Prostate gland (tissue), 2 donors: ENCODE results near the gene CNKSR3.

Source experiments
- POLR2A ChIP-seq: fragments of 450-650 bp; IDR thresholded peaks from one replicate; pipeline ENCODE4 v1.6.1; 2016; ENCODE audit warnings: antibody characterized with exemption, mild to moderate bottlenecking
- POLR2AphosphoS5 ChIP-seq: sonication (generic); formaldehyde crosslinking; IDR thresholded peaks from one replicate; pipeline ENCODE4 v1.6.1; 2017; ENCODE audit warnings: antibody characterized with exemption
- TF ChIP-seq, protein P1 (sequence below), 4 experiments: fragments of 200-600 bp in 2 of 4; fragments of 450-650 bp in 2 of 4; sonication (generic) in 2 of 4; IDR thresholded peaks; 1 replicate in 3 of 4; 2 replicates in 1 of 4; pipeline ENCODE4 v1.5.1; 2016 to 2019; ENCODE audit warnings: antibody characterized with exemption in 4 of 4, mild to moderate bottlenecking in 2 of 4, moderate library complexity in 2 of 4

DNA sequence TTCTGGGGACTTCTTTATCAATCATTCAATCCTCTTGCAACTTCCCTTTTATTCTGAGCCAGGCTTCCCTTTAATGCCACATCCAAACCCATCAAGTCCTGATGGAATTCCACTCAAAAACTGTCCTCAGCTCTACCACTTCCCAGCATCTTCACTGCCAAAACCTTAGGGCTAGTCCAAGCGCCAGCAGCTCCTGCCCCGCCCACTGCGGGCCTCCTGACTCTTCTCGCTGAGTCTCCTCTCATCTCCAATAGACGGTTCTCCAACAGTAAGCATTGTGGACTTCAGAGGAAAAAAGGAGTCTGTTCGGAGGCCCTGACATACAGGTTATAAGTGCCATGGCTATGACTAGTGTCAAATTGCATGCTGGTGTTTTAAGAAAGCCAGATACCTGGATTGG lies 38.7 kb upstream of the CNKSR3 start:
- TF ChIP-seq POLR2AphosphoS5 (no peak), POLR2A (no peak)
- TF ChIP-seq, protein P1, sequence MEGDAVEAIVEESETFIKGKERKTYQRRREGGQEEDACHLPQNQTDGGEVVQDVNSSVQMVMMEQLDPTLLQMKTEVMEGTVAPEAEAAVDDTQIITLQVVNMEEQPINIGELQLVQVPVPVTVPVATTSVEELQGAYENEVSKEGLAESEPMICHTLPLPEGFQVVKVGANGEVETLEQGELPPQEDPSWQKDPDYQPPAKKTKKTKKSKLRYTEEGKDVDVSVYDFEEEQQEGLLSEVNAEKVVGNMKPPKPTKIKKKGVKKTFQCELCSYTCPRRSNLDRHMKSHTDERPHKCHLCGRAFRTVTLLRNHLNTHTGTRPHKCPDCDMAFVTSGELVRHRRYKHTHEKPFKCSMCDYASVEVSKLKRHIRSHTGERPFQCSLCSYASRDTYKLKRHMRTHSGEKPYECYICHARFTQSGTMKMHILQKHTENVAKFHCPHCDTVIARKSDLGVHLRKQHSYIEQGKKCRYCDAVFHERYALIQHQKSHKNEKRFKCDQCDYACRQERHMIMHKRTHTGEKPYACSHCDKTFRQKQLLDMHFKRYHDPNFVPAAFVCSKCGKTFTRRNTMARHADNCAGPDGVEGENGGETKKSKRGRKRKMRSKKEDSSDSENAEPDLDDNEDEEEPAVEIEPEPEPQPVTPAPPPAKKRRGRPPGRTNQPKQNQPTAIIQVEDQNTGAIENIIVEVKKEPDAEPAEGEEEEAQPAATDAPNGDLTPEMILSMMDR (IDR thresholded peaks at IDR 0.05) = no peak
